Measurements from ENCODE around the gene CACNA1G. TPM values are rescaled to one million over a fixed set of nuclear protein-coding genes. Genes with fewer than 3 reads are reported as not detected.

Gene CACNA1G
- total RNA-seq (2022; extraction: Qiagen RNA extraction; ENCODE audit: low read depth): 3.4 to 5.3 TPM (median 4.6 TPM) in 5 replicates

GRCh38 chr17:50560185-50560824, at the start of gene CACNA1G:
TSS of gene CACNA1G (plus strand) at chr17:50560715. CDS start at chr17:50561460, 745 bp downstream.

GRCh38 chr17:50532452-50533024, 28.0 kb upstream of the CACNA1G start, which contains the start of gene EPN3:
TSS of gene EPN3 (plus strand) at chr17:50532735. CDS start at chr17:50536557, 3,822 bp downstream.

GRCh38 chr17:50547035-50547735, 13.3 kb upstream of the CACNA1G start, which contains the start of gene SPATA20:
TSS of gene SPATA20 (plus strand) at chr17:50547174. CDS start at chr17:50547209, 35 bp downstream.

GRCh38 chr17:50634224-50634914, 73.9 kb downstream of the CACNA1G start, which contains the start of gene ABCC3:
TSS of gene ABCC3 (plus strand) at chr17:50634881. CDS start at chr17:50634937, 56 bp downstream.

Other genes starting within 250 kb of the CACNA1G start
- gene XYLT2, start 214.6 kb upstream of the CACNA1G start, total RNA-seq (2022; extraction: Qiagen RNA extraction; ENCODE audit: low read depth): 18.1 to 24.4 TPM (median 22.6 TPM) in 5 replicates
- 135 to 155 TPM (median 143 TPM) in 5 replicates for gene MRPL27, start 187.5 kb upstream of the CACNA1G start, total RNA-seq (2022; extraction: Qiagen RNA extraction; ENCODE audit: low read depth)
- gene EME1, start 187.5 kb upstream of the CACNA1G start, total RNA-seq (2022; extraction: Qiagen RNA extraction; ENCODE audit: low read depth): 12.7 to 15.9 TPM (median 14.4 TPM) in 5 replicates
- gene LRRC59, start 163.2 kb upstream of the CACNA1G start, total RNA-seq (2022; extraction: Qiagen RNA extraction; ENCODE audit: low read depth): 235 to 249 TPM (median 243 TPM) in 5 replicates
- 10.3 to 15.4 TPM (median 13.6 TPM) in 5 replicates for gene ACSF2, start 134.5 kb upstream of the CACNA1G start, total RNA-seq (2022; extraction: Qiagen RNA extraction; ENCODE audit: low read depth)
- not detected in 5 replicates for gene CHAD, start 91.8 kb upstream of the CACNA1G start, total RNA-seq (2022; extraction: Qiagen RNA extraction; ENCODE audit: low read depth)
- 26.5 to 36.3 TPM (median 32.8 TPM) in 5 replicates for gene RSAD1, start 81.9 kb upstream of the CACNA1G start, total RNA-seq (2022; extraction: Qiagen RNA extraction; ENCODE audit: low read depth)
- gene MYCBPAP, start 52.3 kb upstream of the CACNA1G start, total RNA-seq (2022; extraction: Qiagen RNA extraction; ENCODE audit: low read depth): 0.35 to 0.60 TPM (median 0.39 TPM) in 5 replicates
- gene EPN3, start 28.0 kb upstream of the CACNA1G start, total RNA-seq (2022; extraction: Qiagen RNA extraction; ENCODE audit: low read depth): 0.17 to 0.78 TPM (median 0.23 TPM) in 5 replicates
- 68.4 to 89.0 TPM (median 81.4 TPM) in 5 replicates for gene SPATA20, start 13.5 kb upstream of the CACNA1G start, total RNA-seq (2022; extraction: Qiagen RNA extraction; ENCODE audit: low read depth)
- gene ABCC3, start 74.2 kb downstream of the CACNA1G start, total RNA-seq (2022; extraction: Qiagen RNA extraction; ENCODE audit: low read depth): 116 to 158 TPM (median 140 TPM) in 5 replicates
- 50.4 to 53.3 TPM (median 50.9 TPM) in 5 replicates for gene ANKRD40, start 147.2 kb downstream of the CACNA1G start, total RNA-seq (2022; extraction: Qiagen RNA extraction; ENCODE audit: low read depth)
- 55.7 to 106 TPM (median 92.9 TPM) in 5 replicates for gene LUC7L3, start 158.9 kb downstream of the CACNA1G start, total RNA-seq (2022; extraction: Qiagen RNA extraction; ENCODE audit: low read depth)
- not detected in 5 replicates for gene ANKRD40CL, start 206.8 kb downstream of the CACNA1G start, total RNA-seq (2022; extraction: Qiagen RNA extraction; ENCODE audit: low read depth)